HG02678 (cell line): ENCODE data around the gene SPATC1L.

Experiments used
- ATAC-seq: cut with Tn5 transposase; IDR thresholded peaks from one replicate; pipeline ENCODE4 v1.9.1; 2021; ENCODE audit warnings: mild to moderate bottlenecking, moderate library complexity; ENCODE audit not compliant: unreplicated experiment

The SPATC1L gene

DNA sequence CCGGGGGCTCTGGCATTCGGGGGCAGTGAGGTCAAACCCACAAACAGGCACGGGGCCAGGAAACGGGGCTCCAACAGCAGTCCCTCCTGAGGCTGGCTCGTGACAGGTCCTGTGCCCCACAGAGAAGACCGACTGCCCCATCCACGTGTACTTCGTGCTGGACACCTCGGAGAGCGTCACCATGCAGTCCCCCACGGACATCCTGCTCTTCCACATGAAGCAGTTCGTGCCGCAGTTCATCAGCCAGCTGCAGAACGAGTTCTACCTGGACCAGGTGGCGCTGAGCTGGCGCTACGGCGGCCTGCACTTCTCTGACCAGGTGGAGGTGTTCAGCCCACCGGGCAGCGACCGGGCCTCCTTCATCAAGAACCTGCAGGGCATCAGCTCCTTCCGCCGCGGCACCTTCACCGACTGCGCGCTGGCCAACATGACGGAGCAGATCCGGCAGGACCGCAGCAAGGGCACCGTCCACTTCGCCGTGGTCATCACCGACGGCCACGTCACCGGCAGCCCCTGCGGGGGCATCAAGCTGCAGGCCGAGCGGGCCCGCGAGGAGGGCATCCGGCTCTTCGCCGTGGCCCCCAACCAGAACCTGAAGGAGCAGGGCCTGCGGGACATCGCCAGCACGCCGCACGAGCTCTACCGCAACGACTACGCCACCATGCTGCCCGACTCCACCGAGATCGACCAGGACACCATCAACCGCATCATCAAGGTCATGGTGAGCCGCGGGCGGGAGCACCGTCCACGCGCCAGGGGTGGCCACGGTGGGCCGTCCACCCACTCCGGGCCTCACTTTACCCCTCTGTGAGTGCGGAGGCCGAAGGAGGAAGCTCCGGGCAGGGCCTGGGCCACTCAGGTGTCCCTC, 72.2 kb downstream of the SPATC1L start:
- ATAC-seq: no peak

DNA sequence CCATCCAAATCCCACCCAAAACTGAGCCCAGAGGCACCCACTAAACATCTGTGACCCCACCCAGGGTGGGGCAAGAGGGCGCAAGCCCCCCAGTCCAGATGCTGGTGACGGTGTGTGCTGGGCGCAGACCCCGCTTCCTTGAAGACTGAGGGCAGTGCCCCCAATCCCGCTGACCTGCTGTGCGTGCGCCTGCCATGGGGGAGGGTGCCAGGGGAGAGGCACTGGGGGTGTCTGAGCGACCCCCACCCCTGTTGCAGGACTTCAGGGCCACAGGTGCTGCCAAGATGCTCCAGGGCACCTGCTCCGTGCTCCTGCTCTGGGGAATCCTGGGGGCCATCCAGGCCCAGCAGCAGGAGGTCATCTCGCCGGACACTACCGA, 73.1 kb downstream of the SPATC1L start:
- ATAC-seq: no peak
